ENCODE measurements around the gene TNFAIP3.

GRCh38 chr6:137909533-137909932, 42.5 kb downstream of the TNFAIP3 start:
- TF ChIP-seq EZH2 (IDR thresholded peaks at IDR 0.05) = no peak
- no peak for TF ChIP-seq CTCF (IDR thresholded peaks at IDR 0.05)
- TF ChIP-seq EZH2phosphoT487 (IDR thresholded peaks at IDR 0.05) = no peak
